Measurements from ENCODE around the gene SORBS2.

DNA sequence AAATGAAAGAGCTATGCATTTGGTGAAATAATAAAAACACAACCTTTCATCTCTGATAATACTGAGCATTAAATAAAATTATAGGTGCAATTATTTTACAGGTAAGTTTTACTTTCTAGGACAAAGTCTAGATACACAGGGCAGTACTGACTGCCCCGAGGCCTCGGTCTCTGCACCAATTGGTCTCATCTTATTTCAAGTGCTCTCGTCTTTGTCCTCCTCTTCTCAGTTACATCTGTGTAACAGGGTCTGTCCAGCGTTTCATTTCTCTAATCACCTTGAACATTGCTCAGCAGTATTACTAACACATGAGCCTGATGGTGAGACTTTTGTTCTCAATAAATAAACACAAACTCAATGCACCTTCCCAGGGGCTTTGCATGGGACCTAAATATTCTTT is 44.5 kb downstream of the SORBS2 start:
- TF ChIP-seq, protein P1, sequence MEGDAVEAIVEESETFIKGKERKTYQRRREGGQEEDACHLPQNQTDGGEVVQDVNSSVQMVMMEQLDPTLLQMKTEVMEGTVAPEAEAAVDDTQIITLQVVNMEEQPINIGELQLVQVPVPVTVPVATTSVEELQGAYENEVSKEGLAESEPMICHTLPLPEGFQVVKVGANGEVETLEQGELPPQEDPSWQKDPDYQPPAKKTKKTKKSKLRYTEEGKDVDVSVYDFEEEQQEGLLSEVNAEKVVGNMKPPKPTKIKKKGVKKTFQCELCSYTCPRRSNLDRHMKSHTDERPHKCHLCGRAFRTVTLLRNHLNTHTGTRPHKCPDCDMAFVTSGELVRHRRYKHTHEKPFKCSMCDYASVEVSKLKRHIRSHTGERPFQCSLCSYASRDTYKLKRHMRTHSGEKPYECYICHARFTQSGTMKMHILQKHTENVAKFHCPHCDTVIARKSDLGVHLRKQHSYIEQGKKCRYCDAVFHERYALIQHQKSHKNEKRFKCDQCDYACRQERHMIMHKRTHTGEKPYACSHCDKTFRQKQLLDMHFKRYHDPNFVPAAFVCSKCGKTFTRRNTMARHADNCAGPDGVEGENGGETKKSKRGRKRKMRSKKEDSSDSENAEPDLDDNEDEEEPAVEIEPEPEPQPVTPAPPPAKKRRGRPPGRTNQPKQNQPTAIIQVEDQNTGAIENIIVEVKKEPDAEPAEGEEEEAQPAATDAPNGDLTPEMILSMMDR (IDR thresholded peaks at IDR 0.05) = no peak
- TF ChIP-seq POLR2A (IDR thresholded peaks at IDR 0.05) = no peak
- TF ChIP-seq EP300 (IDR thresholded peaks at IDR 0.05) = no peak

Data from gastroesophageal sphincter (tissue), 3 donors.